ENCODE measurements around the gene KCP.

DNA sequence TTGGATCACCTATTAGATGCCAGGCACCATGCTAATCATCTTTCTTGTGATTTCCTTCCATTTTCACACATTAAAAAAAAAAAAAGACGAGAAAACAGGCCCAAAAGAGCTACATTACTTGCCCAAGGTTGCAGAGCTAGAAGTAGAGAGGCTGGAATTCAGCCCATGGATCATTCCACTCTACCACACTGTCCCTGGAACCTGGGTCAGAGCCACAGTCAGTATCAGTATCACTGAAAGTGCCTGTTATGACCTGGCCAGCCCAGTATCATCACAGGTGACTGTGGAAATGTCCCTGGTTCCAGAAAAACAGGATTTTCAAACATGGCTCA is 83.6 kb downstream of the KCP start:
- TF ChIP-seq POLR2A (IDR thresholded peaks at IDR 0.05; ENCODE audit: low read depth, low read length) (no peak), POLR2AphosphoS5 (IDR thresholded peaks at IDR 0.05; ENCODE audit: low read depth, low read length) (no peak), TAF1 (IDR thresholded peaks at IDR 0.05; ENCODE audit: borderline replicate concordance, low read depth, low read length) (no peak)

Data from GM12892 (cell line).